SK-N-SH (cell line): ENCODE results near the gene MVP. TPM values are rescaled to one million over a fixed set of nuclear protein-coding genes. Genes with fewer than 3 reads are reported as not detected.

Source experiments
- CTCF ChIA-PET: fragments of 300-600, 350-600 bp; formaldehyde crosslinking; extraction: SDS; loops from one replicate; lab custom pipeline; 2021; lab: Yijun Ruan, JAX
- POLR2A ChIA-PET: fragments of 350-600 bp; sonication (Branson Sonifier 250); formaldehyde crosslinking; extraction: SDS; loops from one replicate; lab custom pipeline; 2020; ENCODE audit warnings: antibody characterized with exemption, inconsistent platforms; lab: Yijun Ruan, JAX
- DNase-seq: peaks from one replicate; pipeline ENCODE4 v3.0.0; 2012
- H2AFZ ChIP-seq: fragments of 200-600 bp; sonication (generic); 2 replicates; pipeline ENCODE4 v1.8.1; 2016; ENCODE audit warnings: antibody characterized with exemption, mild to moderate bottlenecking, low read depth
- H3F3A ChIP-seq: fragments of 200-600 bp; sonication (generic); replicated peaks from 2 replicates; pipeline ENCODE3; 2016; ENCODE audit warnings: antibody characterized with exemption, mild to moderate bottlenecking; ENCODE audit not compliant: insufficient read depth
- H3K27ac ChIP-seq, 2 experiments: fragments of 200-500 bp in 1 of 2; fragments of 200-600 bp in 1 of 2; sonication (Bioruptor generic) in 1 of 2; sonication (generic), shearing (Covaris generic) in 1 of 2; 2 replicates each; pipeline versions ENCODE4 v1.5.1 to v1.6.1; 2014 to 2016; ENCODE audit warnings: low read depth in 2 of 2, inconsistent platforms in 1 of 2, low read length in 1 of 2, mild to moderate bottlenecking in 1 of 2, mixed read lengths in 1 of 2
- H3K27me3 ChIP-seq: fragments of 200-600 bp; sonication (generic), shearing (Covaris generic); 2 replicates; pipeline ENCODE4 v1.6.1; 2016; ENCODE audit warnings: mixed run types; ENCODE audit not compliant: insufficient read depth
- H3K36me3 ChIP-seq, 2 experiments: fragments of 200-500 bp in 1 of 2; fragments of 200-600 bp in 1 of 2; sonication (Bioruptor generic) in 1 of 2; sonication (generic) in 1 of 2; replicated peaks in 1 of 2; 2 replicates each; pipeline versions ENCODE3 to v1.5.1; 2014 to 2016; ENCODE audit warnings: low read length in 1 of 2, mild to moderate bottlenecking in 1 of 2; ENCODE audit not compliant: insufficient read depth in 2 of 2, control insufficient read depth in 1 of 2
- H3K4me1 ChIP-seq, 2 experiments: fragments of 200-500 bp in 1 of 2; fragments of 200-600 bp in 1 of 2; sonication (Bioruptor generic) in 1 of 2; sonication (generic), shearing (Covaris generic) in 1 of 2; 2 replicates each; pipeline versions ENCODE4 v1.5.1 to v1.6.1; 2014 to 2016; ENCODE audit warnings: low read depth in 1 of 2, low read length in 1 of 2, mixed run types in 1 of 2; ENCODE audit not compliant: insufficient read depth in 2 of 2, control insufficient read depth in 1 of 2
- H3K4me2 ChIP-seq: fragments of 200-600 bp; sonication (generic), shearing (Covaris generic); 2 replicates; pipeline ENCODE4 v1.6.1; 2017; ENCODE audit warnings: mixed run types
- H3K4me3 ChIP-seq, 2 experiments: fragments of 200-500 bp in 1 of 2; fragments of 200-600 bp in 1 of 2; sonication (Bioruptor generic) in 1 of 2; sonication (generic), shearing (Covaris generic) in 1 of 2; 2 replicates each; pipeline versions ENCODE4 v1.5.1 to v1.8.1; 2014 to 2016; ENCODE audit warnings: low read depth in 2 of 2, inconsistent platforms in 1 of 2, low read length in 1 of 2, mild to moderate bottlenecking in 1 of 2, mixed read lengths in 1 of 2, moderate library complexity in 1 of 2
- H3K79me2 ChIP-seq: fragments of 200-600 bp; sonication (generic); 2 replicates; pipeline ENCODE4 v1.8.1; 2017; ENCODE audit warnings: mild to moderate bottlenecking; ENCODE audit not compliant: insufficient read depth
- H3K9ac ChIP-seq: fragments of 200-600 bp; sonication (generic); 2 replicates; pipeline ENCODE4 v1.6.1; 2017; ENCODE audit warnings: mixed run types
- H3K9me2 ChIP-seq: fragments of 200-600 bp; sonication (generic); 2 replicates; pipeline ENCODE4 v1.6.1; 2017; ENCODE audit warnings: mixed run types
- H3K9me3 ChIP-seq: fragments of 200-600 bp; sonication (generic); 2 replicates; pipeline ENCODE4 v1.6.1; 2017; ENCODE audit warnings: mixed run types, mild to moderate bottlenecking, moderate library complexity
- H4K20me1 ChIP-seq: fragments of 200-600 bp; sonication (generic); 2 replicates; pipeline ENCODE4 v1.6.1; 2017; ENCODE audit warnings: mild to moderate bottlenecking, mixed run types; ENCODE audit not compliant: insufficient read depth
- CHD2 ChIP-seq: fragments of 150-350 bp; IDR thresholded peaks from 2 replicates; pipeline ENCODE4 v1.6.1; 2018; ENCODE audit warnings: low read length; ENCODE audit not compliant: partially characterized antibody
- ELF1 ChIP-seq: IDR thresholded peaks from 2 replicates; pipeline ENCODE4 v1.4.0; 2012
- EP300 ChIP-seq, 2 experiments: IDR thresholded peaks; 2 replicates each; pipeline versions ENCODE4 v1.4.0 to v1.6.1; 2012; ENCODE audit warnings: borderline replicate concordance in 1 of 2, low read depth in 1 of 2, low read length in 1 of 2
- EZH2phosphoT487 ChIP-seq: fragments of 200-600 bp; sonication (generic); IDR thresholded peaks from 2 replicates; pipeline ENCODE4 v1.6.1; 2017; ENCODE audit warnings: low read depth, mixed run types, mild to moderate bottlenecking, antibody characterized with exemption, moderate library complexity, borderline replicate concordance
- FOXJ3 ChIP-seq: sonication (generic); formaldehyde crosslinking; IDR thresholded peaks from 2 replicates; pipeline ENCODE4 v1.5.1; 2020; ENCODE audit warnings: mild to moderate bottlenecking, missing genetic modification reagents
- FOXM1 ChIP-seq: IDR thresholded peaks from 2 replicates; pipeline ENCODE4 v1.4.0; 2012; ENCODE audit warnings: low read depth, mild to moderate bottlenecking
- GABPA ChIP-seq: IDR thresholded peaks from 2 replicates; pipeline ENCODE4 v1.4.0; 2012; ENCODE audit warnings: low read depth, mild to moderate bottlenecking
- GATA2 ChIP-seq: sonication (generic); formaldehyde crosslinking; IDR thresholded peaks from 2 replicates; pipeline ENCODE4 v1.5.0; 2020; ENCODE audit warnings: mild to moderate bottlenecking, missing genetic modification reagents
- IRF3 ChIP-seq: fragments of 150-350 bp; IDR thresholded peaks from 2 replicates; pipeline ENCODE4 v1.6.1; 2016; ENCODE audit warnings: mild to moderate bottlenecking, low read depth, low read length
- NFIC ChIP-seq: IDR thresholded peaks from 2 replicates; pipeline ENCODE4 v1.4.0; 2012; ENCODE audit warnings: borderline replicate concordance
- RAD21 ChIP-seq: IDR thresholded peaks from 2 replicates; pipeline ENCODE4 v1.6.1; 2012; ENCODE audit warnings: mild to moderate bottlenecking, low read length
- REST ChIP-seq: IDR thresholded peaks from 2 replicates; pipeline ENCODE4 v1.6.1; 2012; ENCODE audit warnings: mild to moderate bottlenecking, low read depth, low read length, moderate library complexity
- RFX5 ChIP-seq: IDR thresholded peaks from 2 replicates; pipeline ENCODE4 v1.6.1; 2012; ENCODE audit warnings: mild to moderate bottlenecking, improper control_type of control experiment, low read length
- SMC3 ChIP-seq: IDR thresholded peaks from 2 replicates; pipeline ENCODE4 v1.6.1; 2012; ENCODE audit warnings: low read depth, low read length, improper control_type of control experiment
- TEAD4 ChIP-seq: IDR thresholded peaks from 2 replicates; pipeline ENCODE4 v1.4.0; 2012; ENCODE audit warnings: mild to moderate bottlenecking, borderline replicate concordance; ENCODE audit not compliant: insufficient read depth
- WGBS: methylation state at CpG from one replicate; pipeline ENCODE4 v1.1.6; 2017; ENCODE audit warnings: low lambda C conversion rate; 5-methylcytosine and 5-hydroxymethylcytosine counted together
- polyA plus RNA-seq, 3 experiments: library from polyadenylated mRNA; depleted of rRNA; stranded (reverse); fragments of >200 nt; gene quantifications; 2 replicates each; pipeline ENCODE4 v1.2.3, GENCODE V29; 2012
- TF ChIP-seq, protein P1 (sequence below): IDR thresholded peaks from 2 replicates; pipeline ENCODE4 v1.4.0; 2012; ENCODE audit warnings: low read depth
- TF ChIP-seq, protein P2 (sequence below): fragments of 200-600 bp; sonication (generic); IDR thresholded peaks from 2 replicates; pipeline ENCODE4 v1.6.1; 2017; ENCODE audit warnings: antibody characterized with exemption, mild to moderate bottlenecking, moderate library complexity
- TF ChIP-seq, protein P3 (sequence below): IDR thresholded peaks from 2 replicates; pipeline ENCODE4 v1.4.0; 2012; ENCODE audit warnings: low read depth, borderline replicate concordance

MVP gene
- polyA plus RNA-seq, 1 of the 3 experiments (the other 2 are of a cell fraction): 222 TPM

DNA sequence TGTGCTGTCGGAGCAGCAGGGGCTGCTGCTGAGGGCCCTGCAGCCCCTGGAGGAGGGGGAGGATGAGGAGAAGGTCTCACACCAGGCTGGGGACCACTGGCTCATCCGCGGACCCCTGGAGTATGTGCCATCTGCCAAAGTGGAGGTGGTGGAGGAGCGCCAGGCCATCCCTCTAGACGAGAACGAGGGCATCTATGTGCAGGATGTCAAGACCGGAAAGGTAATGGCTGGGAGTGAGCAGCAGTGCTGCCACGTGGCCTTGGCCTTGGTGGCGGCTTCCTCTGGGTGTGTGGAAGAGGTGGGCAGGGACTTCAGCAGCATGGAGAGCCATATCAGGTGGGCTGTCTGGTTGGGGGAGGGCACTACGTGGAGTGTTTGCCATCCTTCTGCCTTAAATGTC, 20.0 kb downstream of the MVP start:
- ChIA-PET POLR2A (no interaction called here), CTCF (interaction anchor here (0.6 to 3.1 kb wide), 2 partner anchors 8 to 104 kb away, joined by 4 to 23 read pairs; no protein-coding TSS in a partner anchor)
- Histone ChIP-seq H4K20me1 (no peaks in the 10 kb centered on the region), H3K79me2 (no peaks in the 10 kb centered on the region; the same call in 1 of the 2 replicates), H3K9me3 (no peaks in the 10 kb centered on the region), H3K4me3 (no peak overlapping the region), H3K27ac (no peak overlapping the region), H3K27me3 (no peaks in the 10 kb centered on the region), H2AFZ (no peak overlapping the region), H3F3A (peaks cover 8% of the 10 kb centered on the region), H3K4me1 (no peaks in the 10 kb centered on the region), H3K4me2 (no peak overlapping the region), H3K36me3 (peaks cover 34 to 36% of the 10 kb centered on the region in 2 experiments), H3K9ac (no peak overlapping the region), H3K9me2 (no peaks in the 10 kb centered on the region)
- DNase-seq: no peak
- 94% methylated on average over 7 of the region's 10 CpGs for WGBS
- no peak for TF ChIP-seq ELF1
- TF ChIP-seq FOXM1: no peak
- TF ChIP-seq RAD21: no peak
- no peak for TF ChIP-seq RFX5

DNA sequence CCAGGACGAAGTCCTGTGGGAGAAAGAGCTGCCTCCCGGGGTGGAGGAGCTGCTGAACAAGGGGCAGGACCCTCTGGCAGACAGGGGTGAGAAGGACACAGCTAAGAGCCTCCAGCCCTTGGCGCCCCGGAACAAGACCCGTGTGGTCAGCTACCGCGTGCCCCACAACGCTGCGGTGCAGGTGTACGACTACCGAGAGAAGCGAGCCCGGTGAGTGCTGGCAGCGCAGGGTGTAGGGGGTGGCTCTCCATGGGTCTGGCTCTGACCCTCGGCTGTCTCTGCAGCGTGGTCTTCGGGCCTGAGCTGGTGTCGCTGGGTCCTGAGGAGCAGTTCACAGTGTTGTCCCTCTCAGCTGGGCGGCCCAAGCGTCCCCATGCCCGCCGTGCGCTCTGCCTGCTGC, 21.4 kb downstream of the MVP start:
- Histone ChIP-seq H3K9me2 (no peaks in the 10 kb centered on the region), H3K36me3 (peaks cover 34 to 41% of the 10 kb centered on the region in 2 experiments), H3K4me1 (no peaks in the 10 kb centered on the region), H3K9me3 (no peaks in the 10 kb centered on the region), H3K27ac (no peak overlapping the region), H3K9ac (no peak overlapping the region), H3K4me3 (no peak overlapping the region), H2AFZ (no peak overlapping the region), H3K27me3 (no peaks in the 10 kb centered on the region), H3F3A (peaks cover 9% of the 10 kb centered on the region), H3K4me2 (no peak overlapping the region), H3K79me2 (no peaks in the 10 kb centered on the region), H4K20me1 (no peaks in the 10 kb centered on the region)
- ChIA-PET POLR2A (no interaction called here), CTCF (interaction anchor here (0.9 to 1.0 kb wide), 2 partner anchors 9 to 27 kb away, joined by 3 read pairs; no protein-coding TSS in a partner anchor)
- WGBS: 99% methylated on average over 15 of the region's 23 CpGs
- DNase-seq: no peak
- no peak for TF ChIP-seq IRF3
- TF ChIP-seq, protein P1, sequence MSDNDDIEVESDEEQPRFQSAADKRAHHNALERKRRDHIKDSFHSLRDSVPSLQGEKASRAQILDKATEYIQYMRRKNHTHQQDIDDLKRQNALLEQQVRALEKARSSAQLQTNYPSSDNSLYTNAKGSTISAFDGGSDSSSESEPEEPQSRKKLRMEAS: no peak
- no peak for TF ChIP-seq TEAD4
- TF ChIP-seq REST: no peak
- TF ChIP-seq, protein P2, sequence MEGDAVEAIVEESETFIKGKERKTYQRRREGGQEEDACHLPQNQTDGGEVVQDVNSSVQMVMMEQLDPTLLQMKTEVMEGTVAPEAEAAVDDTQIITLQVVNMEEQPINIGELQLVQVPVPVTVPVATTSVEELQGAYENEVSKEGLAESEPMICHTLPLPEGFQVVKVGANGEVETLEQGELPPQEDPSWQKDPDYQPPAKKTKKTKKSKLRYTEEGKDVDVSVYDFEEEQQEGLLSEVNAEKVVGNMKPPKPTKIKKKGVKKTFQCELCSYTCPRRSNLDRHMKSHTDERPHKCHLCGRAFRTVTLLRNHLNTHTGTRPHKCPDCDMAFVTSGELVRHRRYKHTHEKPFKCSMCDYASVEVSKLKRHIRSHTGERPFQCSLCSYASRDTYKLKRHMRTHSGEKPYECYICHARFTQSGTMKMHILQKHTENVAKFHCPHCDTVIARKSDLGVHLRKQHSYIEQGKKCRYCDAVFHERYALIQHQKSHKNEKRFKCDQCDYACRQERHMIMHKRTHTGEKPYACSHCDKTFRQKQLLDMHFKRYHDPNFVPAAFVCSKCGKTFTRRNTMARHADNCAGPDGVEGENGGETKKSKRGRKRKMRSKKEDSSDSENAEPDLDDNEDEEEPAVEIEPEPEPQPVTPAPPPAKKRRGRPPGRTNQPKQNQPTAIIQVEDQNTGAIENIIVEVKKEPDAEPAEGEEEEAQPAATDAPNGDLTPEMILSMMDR: no peak
- TF ChIP-seq EZH2phosphoT487: no peak
- TF ChIP-seq, protein P3, sequence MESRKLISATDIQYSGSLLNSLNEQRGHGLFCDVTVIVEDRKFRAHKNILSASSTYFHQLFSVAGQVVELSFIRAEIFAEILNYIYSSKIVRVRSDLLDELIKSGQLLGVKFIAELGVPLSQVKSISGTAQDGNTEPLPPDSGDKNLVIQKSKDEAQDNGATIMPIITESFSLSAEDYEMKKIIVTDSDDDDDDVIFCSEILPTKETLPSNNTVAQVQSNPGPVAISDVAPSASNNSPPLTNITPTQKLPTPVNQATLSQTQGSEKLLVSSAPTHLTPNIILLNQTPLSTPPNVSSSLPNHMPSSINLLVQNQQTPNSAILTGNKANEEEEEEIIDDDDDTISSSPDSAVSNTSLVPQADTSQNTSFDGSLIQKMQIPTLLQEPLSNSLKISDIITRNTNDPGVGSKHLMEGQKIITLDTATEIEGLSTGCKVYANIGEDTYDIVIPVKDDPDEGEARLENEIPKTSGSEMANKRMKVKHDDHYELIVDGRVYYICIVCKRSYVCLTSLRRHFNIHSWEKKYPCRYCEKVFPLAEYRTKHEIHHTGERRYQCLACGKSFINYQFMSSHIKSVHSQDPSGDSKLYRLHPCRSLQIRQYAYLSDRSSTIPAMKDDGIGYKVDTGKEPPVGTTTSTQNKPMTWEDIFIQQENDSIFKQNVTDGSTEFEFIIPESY: no peak
- no peak for TF ChIP-seq GABPA
- TF ChIP-seq SMC3: no peak
- no peak for TF ChIP-seq GATA2 (CRISPR knock-in tag)
- no peak for TF ChIP-seq EP300 (IDR thresholded peaks at IDR 0.05; ENCODE audit: borderline replicate concordance in 1 of 2, low read depth in 1 of 2, low read length in 1 of 2)
- no peak for TF ChIP-seq CHD2
- TF ChIP-seq FOXJ3 (CRISPR knock-in tag): no peak
- TF ChIP-seq NFIC: no peak
- no peak for TF ChIP-seq RAD21
